Thymus (tissue), 11 donors: Measurements from ENCODE around the gene DNAJB6. TPM values are rescaled to one million over a fixed set of nuclear protein-coding genes. Genes with fewer than 3 reads are reported as not detected.

ENCODE experiments used
- DNase-seq, 9 donors: peaks; one replicate each; pipeline ENCODE4 v3.0.0-alpha.2; 2013; ENCODE audit warnings: low spot score in 9 of 9, low read depth in 6 of 9, missing footprints in 1 of 9
- H3K27ac ChIP-seq, 2 donors: one replicate each; pipeline ENCODE4 v1.5.1; 2013; ENCODE audit warnings: control low read depth in 1 of 2, low read depth in 1 of 2, low read length in 1 of 2, mild to moderate bottlenecking in 1 of 2, moderate library complexity in 1 of 2
- H3K27me3 ChIP-seq, 2 donors: one replicate each; pipeline ENCODE4 v1.5.1; 2013; ENCODE audit warnings: low read length in 1 of 2; ENCODE audit not compliant: control insufficient read depth in 2 of 2, insufficient read depth in 1 of 2
- H3K36me3 ChIP-seq, 2 donors: one replicate each; pipeline ENCODE4 v1.5.1; 2013; ENCODE audit warnings: low read length in 1 of 2, mild to moderate bottlenecking in 1 of 2, moderate library complexity in 1 of 2; ENCODE audit not compliant: control insufficient read depth in 2 of 2, insufficient read depth in 2 of 2
- H3K4me1 ChIP-seq, 2 donors: one replicate each; pipeline ENCODE4 v1.5.1; 2013; ENCODE audit warnings: low read length in 2 of 2; ENCODE audit not compliant: control insufficient read depth in 2 of 2, insufficient read depth in 2 of 2
- H3K4me3 ChIP-seq, 2 donors: one replicate each; pipeline ENCODE4 v1.5.1; 2013; ENCODE audit warnings: low read length in 2 of 2, control low read depth in 1 of 2, mild to moderate bottlenecking in 1 of 2
- H3K9me3 ChIP-seq, 2 donors: one replicate each; pipeline ENCODE4 v1.5.1; 2013; ENCODE audit warnings: low read length in 1 of 2, mild to moderate bottlenecking in 1 of 2; ENCODE audit not compliant: control insufficient read depth in 2 of 2, insufficient read depth in 1 of 2
- WGBS: extraction: QIAGEN DNeasy Blood & Tissue Kit; methylation state at CpG from one replicate; pipeline ENCODE4 v1.1.7; 2013; 5-methylcytosine and 5-hydroxymethylcytosine counted together
- polyA plus RNA-seq: library from polyadenylated mRNA; stranded (reverse); fragments of 200-250 nt; gene quantifications from one replicate; pipeline ENCODE4 v1.2.3, GENCODE V29; 2013
- total RNA-seq: library from RNA; stranded (reverse); fragments of 120-200 nt; gene quantifications from one replicate; pipeline ENCODE4 v1.2.4, GENCODE V29; 2013
- donor health status: healthy.

DNAJB6 gene
- total and polyA plus RNA-seq, 2 donors, result 78.6 to 166 TPM

DNA sequence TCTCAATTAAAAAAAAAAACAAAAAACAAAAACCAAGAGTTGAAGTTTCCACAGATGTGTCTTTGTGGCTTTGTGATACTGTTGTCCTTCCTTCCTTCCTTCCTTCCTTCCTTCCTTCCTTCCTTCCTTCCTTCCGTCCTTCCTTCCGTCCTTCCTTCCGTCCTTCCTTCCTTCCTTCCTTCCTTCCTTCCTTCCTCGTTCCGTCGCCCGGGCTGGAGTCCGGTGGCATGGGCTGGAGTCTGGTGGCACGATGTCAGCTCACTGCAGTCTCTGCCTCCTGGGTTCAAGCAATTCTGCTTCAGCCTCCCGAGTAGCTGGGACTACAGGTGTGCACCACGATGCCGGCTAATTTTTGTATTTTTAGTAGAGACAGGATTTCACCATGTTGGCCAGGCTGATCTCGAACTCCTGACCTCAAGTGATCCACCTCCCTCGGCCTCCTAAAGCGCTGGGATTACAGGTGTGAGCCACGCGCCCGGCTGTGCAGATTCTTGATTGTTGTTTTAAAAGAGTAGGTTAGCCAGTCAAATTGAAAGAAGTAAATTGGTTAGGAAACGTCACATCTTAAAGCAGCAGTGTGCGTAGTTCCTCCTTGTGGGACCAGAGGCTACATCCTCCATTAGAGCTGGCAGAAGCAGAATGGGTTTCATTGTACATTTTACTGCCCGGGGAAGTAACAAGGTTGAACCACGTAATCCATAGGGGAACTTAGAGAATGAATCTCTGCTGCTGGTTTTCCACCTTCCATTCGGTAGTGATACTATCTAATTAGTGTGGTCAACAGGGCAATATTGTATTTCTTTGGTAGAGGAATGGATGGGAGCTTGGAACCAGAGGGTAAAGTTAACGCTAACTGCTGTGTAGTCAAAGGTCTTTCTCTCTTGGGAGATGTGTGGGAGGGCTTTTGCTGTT is 20.6 kb downstream of the DNAJB6 start:
- no peaks in the 10 kb centered on the region for H3K9me3 ChIP-seq
- H3K4me3 ChIP-seq, result no peak overlapping the region
- peaks cover 51 to 53% of the 10 kb centered on the region in 2 donors for H3K36me3 ChIP-seq
- DNase-seq, result no peak
- no peak overlapping the region for H3K27ac ChIP-seq
- H3K27me3 ChIP-seq, result no peaks in the 10 kb centered on the region
- H3K4me1 ChIP-seq, result peaks cover 2 to 4% of the 10 kb centered on the region in 2 donors
- 95% methylated on average over 24 of the region's 24 CpGs for WGBS

DNA sequence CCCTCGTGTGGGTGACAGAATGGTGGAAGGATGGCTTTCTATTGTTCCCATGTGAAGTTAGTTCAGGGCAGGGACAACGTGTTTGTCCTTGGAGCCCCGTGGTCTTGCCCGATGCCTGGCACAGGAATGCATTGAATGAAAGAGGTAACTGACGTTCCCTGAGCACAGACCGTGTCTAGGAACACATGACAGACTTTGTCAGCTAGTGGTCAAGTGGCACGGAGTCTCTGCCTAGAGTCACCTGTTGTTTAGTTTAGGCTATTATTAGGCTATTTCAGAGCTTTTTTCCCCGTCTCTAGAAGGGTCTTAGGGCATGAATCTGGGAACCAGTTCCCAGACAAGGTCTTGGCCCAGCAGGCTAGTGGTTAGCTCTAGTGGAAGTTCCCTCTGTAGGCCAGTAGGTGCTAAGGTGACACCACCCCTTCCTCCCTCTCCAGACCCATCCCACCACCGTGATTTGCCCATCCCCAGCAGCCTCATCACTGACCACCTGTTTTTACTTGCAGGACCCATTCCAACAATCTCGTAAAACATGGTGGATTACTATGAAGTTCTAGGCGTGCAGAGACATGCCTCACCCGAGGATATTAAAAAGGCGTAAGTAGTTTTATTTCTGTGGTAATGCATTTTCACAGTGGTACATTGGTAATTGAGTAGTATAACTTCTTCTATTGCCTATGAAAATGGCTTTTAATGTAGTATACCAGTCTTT is 21.4 kb downstream of the DNAJB6 start:
- Histone ChIP-seq H3K36me3 (peaks cover 59 to 62% of the 10 kb centered on the region in 2 donors), H3K27ac (no peak overlapping the region), H3K4me1 (peaks cover 2 to 3% of the 10 kb centered on the region in 2 donors), H3K9me3 (no peaks in the 10 kb centered on the region), H3K4me3 (no peak overlapping the region), H3K27me3 (no peaks in the 10 kb centered on the region)
- WGBS, result 95% methylated on average over 13 of the region's 13 CpGs
- no peak for DNase-seq

- WGBS, result 98% methylated on average over 4 of the region's 4 CpGs
- Histone ChIP-seq H3K36me3 (peaks cover 64% of the 10 kb centered on the region in 2 donors), H3K27me3 (no peaks in the 10 kb centered on the region), H3K27ac (no peak overlapping the region), H3K4me3 (no peak overlapping the region), H3K9me3 (no peaks in the 10 kb centered on the region), H3K4me1 (peaks cover 2 to 3% of the 10 kb centered on the region in 2 donors)
- no peak for DNase-seq
Measured at GRCh38 chr7:157358753-157359096, 21.9 kb downstream of the DNAJB6 start.

DNA sequence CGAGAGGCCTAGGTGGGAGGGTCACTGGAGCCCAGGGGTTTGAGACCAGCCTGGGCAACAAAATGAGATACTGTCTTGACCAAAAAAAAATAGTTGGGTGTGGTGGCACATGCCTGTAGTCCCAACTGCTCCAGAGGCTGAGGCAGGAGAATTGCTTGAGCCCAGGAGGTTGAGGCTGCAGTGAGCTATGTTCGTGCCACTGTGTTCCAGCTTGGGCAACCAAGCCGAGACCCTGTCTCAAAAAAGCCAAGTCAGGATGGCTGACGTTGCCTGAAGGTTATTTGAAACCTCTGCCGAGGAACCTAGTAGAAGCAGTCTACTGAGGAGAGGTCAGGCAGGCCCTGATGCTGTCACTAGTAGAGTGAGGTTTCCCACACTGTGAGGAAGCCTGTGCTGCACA is 22.8 kb downstream of the DNAJB6 start:
- WGBS, result 96% methylated on average over 5 of the region's 5 CpGs
- Histone ChIP-seq H3K27me3 (no peaks in the 10 kb centered on the region), H3K4me1 (peaks cover 2 to 3% of the 10 kb centered on the region in 2 donors), H3K27ac (no peak overlapping the region), H3K4me3 (no peak overlapping the region), H3K9me3 (no peaks in the 10 kb centered on the region), H3K36me3 (peaks cover 69 to 73% of the 10 kb centered on the region in 2 donors)
- DNase-seq, result no peak

DNA sequence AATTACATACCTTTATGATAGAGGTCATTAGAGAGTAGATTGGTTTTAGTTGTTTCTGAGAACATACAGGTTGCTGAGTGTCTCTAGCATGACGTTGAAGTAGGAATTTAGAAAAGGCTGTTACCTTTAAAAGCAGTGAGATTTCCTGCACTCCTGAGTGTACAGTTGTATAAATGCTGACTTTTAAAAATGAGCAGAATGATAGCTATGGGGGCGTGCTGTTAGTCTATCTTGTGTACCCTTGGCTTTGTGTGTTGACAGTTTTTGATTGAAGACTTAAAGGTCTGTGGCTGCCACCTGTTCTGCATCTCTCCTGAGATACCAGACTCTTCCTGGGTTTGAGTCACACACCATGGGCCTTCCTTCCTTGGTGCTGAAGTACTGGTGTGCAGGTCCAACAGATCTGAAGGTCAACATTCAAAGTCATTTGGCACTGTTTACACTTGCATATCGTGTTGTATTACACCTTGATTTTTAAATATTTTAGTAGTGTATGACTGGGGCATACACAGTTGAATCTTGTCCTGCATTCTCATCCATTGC is 23.8 kb downstream of the DNAJB6 start:
- peaks cover 70 to 79% of the 10 kb centered on the region in 2 donors for H3K36me3 ChIP-seq
- H3K4me3 ChIP-seq, result no peak overlapping the region
- DNase-seq, result no peak
- WGBS, result 93% methylated on average over 3 of the region's 3 CpGs
- H3K4me1 ChIP-seq, result no peaks in the 10 kb centered on the region
- H3K27ac ChIP-seq, result no peak overlapping the region
- no peaks in the 10 kb centered on the region for H3K27me3 ChIP-seq
- no peaks in the 10 kb centered on the region for H3K9me3 ChIP-seq

- no peaks in the 10 kb centered on the region for H3K27me3 ChIP-seq
- no peaks in the 10 kb centered on the region for H3K4me1 ChIP-seq
- H3K27ac ChIP-seq, result no peak overlapping the region
- H3K4me3 ChIP-seq, result no peak overlapping the region
- H3K9me3 ChIP-seq, result no peaks in the 10 kb centered on the region
- peaks cover 69 to 88% of the 10 kb centered on the region in 2 donors for H3K36me3 ChIP-seq
- DNase-seq, result no peak
- 98% methylated on average over 6 of the region's 6 CpGs for WGBS
Measured at GRCh38 chr7:157361537-157361936, 24.7 kb downstream of the DNAJB6 start.

DNA sequence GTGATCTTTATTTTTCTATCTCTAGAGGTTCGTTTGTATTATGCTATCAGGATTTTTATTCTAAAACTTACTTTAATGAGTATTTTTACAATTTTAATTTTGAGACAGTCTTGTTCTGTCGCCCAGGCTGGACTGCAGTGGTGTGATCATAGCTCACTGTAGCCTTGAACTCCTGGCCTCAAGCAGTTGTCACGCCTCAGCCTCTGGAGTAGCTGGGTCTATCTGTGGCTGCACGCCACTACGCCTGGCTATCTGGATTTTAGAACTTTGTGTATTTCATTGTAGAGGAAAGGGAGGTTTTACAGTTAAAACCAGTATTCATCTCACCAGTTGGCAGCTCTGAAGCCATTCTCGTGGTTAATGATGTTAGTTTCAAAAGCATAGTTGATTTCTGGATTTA is 25.9 kb downstream of the DNAJB6 start:
- Histone ChIP-seq H3K4me1 (no peaks in the 10 kb centered on the region), H3K36me3 (peaks cover 81 to 95% of the 10 kb centered on the region in 2 donors), H3K27ac (no peak overlapping the region), H3K27me3 (no peaks in the 10 kb centered on the region), H3K4me3 (no peak overlapping the region), H3K9me3 (no peaks in the 10 kb centered on the region)
- 96% methylated on average over 6 of the region's 6 CpGs for WGBS
- no peak for DNase-seq

- Histone ChIP-seq H3K9me3 (no peaks in the 10 kb centered on the region), H3K27me3 (no peaks in the 10 kb centered on the region), H3K27ac (no peak overlapping the region), H3K4me1 (no peaks in the 10 kb centered on the region), H3K4me3 (no peak overlapping the region), H3K36me3 (peaks cover 82 to 88% of the 10 kb centered on the region in 2 donors)
- 97% methylated on average over 8 of the region's 8 CpGs for WGBS
- DNase-seq, result no peak
Measured at GRCh38 chr7:157366722-157367121, 29.9 kb downstream of the DNAJB6 start.

- no peak for DNase-seq
- no peaks in the 10 kb centered on the region for H3K9me3 ChIP-seq
- no peak overlapping the region for H3K27ac ChIP-seq
- peaks cover 80 to 89% of the 10 kb centered on the region in 2 donors for H3K36me3 ChIP-seq
- H3K27me3 ChIP-seq, result no peaks in the 10 kb centered on the region
- no peaks in the 10 kb centered on the region for H3K4me1 ChIP-seq
- no peak overlapping the region for H3K4me3 ChIP-seq
- WGBS, result 98% methylated on average over 7 of the region's 7 CpGs
Measured at GRCh38 chr7:157368955-157369354, 32.2 kb downstream of the DNAJB6 start.
